Esophagus muscularis mucosa (tissue), 3 donors: ENCODE measurements around the gene RTTN.

Source experiments
- CTCF ChIP-seq, 3 experiments: fragments of 200-600 bp in 2 of 3; fragments of 450-650 bp in 1 of 3; sonication (generic) in 2 of 3; IDR thresholded peaks; one replicate each; pipeline ENCODE4 v1.5.1; 2017 to 2019; ENCODE audit warnings: antibody characterized with exemption in 3 of 3, mild to moderate bottlenecking in 2 of 3, moderate library complexity in 1 of 3
- POLR2A ChIP-seq: fragments of 450-650 bp; IDR thresholded peaks from one replicate; pipeline ENCODE4 v1.6.1; 2017; ENCODE audit warnings: antibody characterized with exemption, moderate library complexity, mild to moderate bottlenecking, low read depth
- POLR2AphosphoS5 ChIP-seq, 2 donors: sonication (generic); formaldehyde crosslinking; IDR thresholded peaks; one replicate each; pipeline ENCODE4 v1.6.1; 2017; ENCODE audit warnings: antibody characterized with exemption in 2 of 2

- TF ChIP-seq CTCF (IDR thresholded peaks at IDR 0.05) (peak; percentile 72 to 80 (median 77)), POLR2A (no peak), POLR2AphosphoS5 (IDR thresholded peaks at IDR 0.05) (no peak)
These were observed 9.5 kb downstream of the RTTN start for GRCh38 chr18:70195852-70196434.
